HG03457 (cell line): ENCODE results near the gene TNNC2.
A peak's percentile ranks its signal among the peaks of the same experiment; 100 is the strongest.
"Not testable (repeated sequence)": the region's sequence is repeated elsewhere in the genome, so short reads cannot be mapped to it uniquely, and the experiment has no call there.

Experiments used
- ATAC-seq: cut with Tn5 transposase; IDR thresholded peaks from one replicate; pipeline ENCODE4 v1.9.1; 2021; ENCODE audit warnings: moderate number of reproducible peaks; ENCODE audit not compliant: unreplicated experiment

TNNC2 gene

GRCh38 chr20:45823949-45824835, 2.9 kb downstream of the TNNC2 start:
- no peak for ATAC-seq

GRCh38 chr20:45822857-45823256, 4.3 kb downstream of the TNNC2 start:
- ATAC-seq, result no peak

- no peak for ATAC-seq
Observed at GRCh38 chr20:45821947-45822346, 5.2 kb downstream of the TNNC2 start.

- ATAC-seq, result no peak
Observed at GRCh38 chr20:45819466-45819865, 7.6 kb downstream of the TNNC2 start.

- ATAC-seq, result no peak
Observed at GRCh38 chr20:45818239-45818638, 8.9 kb downstream of the TNNC2 start.

GRCh38 chr20:45817376-45818194, 9.5 kb downstream of the TNNC2 start:
- ATAC-seq, result no peak

- ATAC-seq, result no peak
Observed at GRCh38 chr20:45816951-45817350, 10.2 kb downstream of the TNNC2 start.

- no peak for ATAC-seq
Observed at GRCh38 chr20:45814314-45814713, 12.8 kb downstream of the TNNC2 start.

- no peak for ATAC-seq
Observed at GRCh38 chr20:45813489-45813888, 13.6 kb downstream of the TNNC2 start.

GRCh38 chr20:45813006-45813340, 14.1 kb downstream of the TNNC2 start:
- ATAC-seq, result no peak

GRCh38 chr20:45812157-45813005, 14.7 kb downstream of the TNNC2 start, which contains the start of gene UBE2C:
UBE2C (plus strand) TSS chr20:45812644; CDS start chr20:45812696, 52 bp downstream.
- ATAC-seq, result peak; percentile 85

- ATAC-seq, result no peak
Observed at GRCh38 chr20:45810191-45810970, 16.7 kb downstream of the TNNC2 start.

GRCh38 chr20:45801851-45802250, 25.3 kb downstream of the TNNC2 start:
- no peak for ATAC-seq

GRCh38 chr20:45798935-45799642, 28.0 kb downstream of the TNNC2 start:
- no peak for ATAC-seq

- ATAC-seq, result not testable (repeated sequence)
Observed at GRCh38 chr20:45797955-45798354, 29.2 kb downstream of the TNNC2 start.

- not testable (repeated sequence) for ATAC-seq
Observed at GRCh38 chr20:45797510-45797909, 29.6 kb downstream of the TNNC2 start.

GRCh38 chr20:45796337-45797065, 30.6 kb downstream of the TNNC2 start:
- ATAC-seq, result no peak

- ATAC-seq, result peak; percentile 7
Observed at GRCh38 chr20:45792317-45793118, 34.6 kb downstream of the TNNC2 start.
